Metanephros (tissue), 1 donor: Measurements from ENCODE around the gene PIGC. TPM values are rescaled to one million over a fixed set of nuclear protein-coding genes. Genes with fewer than 3 reads are reported as not detected.

Source experiments
- total RNA-seq: library from RNA; depleted of rRNA; stranded (reverse); fragments of >200 nt; gene quantifications from one replicate; pipeline ENCODE4 v1.2.3, GENCODE V29; 2014

Gene PIGC
- 33.9 TPM for total RNA-seq

GRCh38 chr1:172443666-172444453, at the start of gene PIGC:
PIGC (minus strand) TSS chr1:172444069; CDS start chr1:172442622, 1,447 bp downstream.

DNA sequence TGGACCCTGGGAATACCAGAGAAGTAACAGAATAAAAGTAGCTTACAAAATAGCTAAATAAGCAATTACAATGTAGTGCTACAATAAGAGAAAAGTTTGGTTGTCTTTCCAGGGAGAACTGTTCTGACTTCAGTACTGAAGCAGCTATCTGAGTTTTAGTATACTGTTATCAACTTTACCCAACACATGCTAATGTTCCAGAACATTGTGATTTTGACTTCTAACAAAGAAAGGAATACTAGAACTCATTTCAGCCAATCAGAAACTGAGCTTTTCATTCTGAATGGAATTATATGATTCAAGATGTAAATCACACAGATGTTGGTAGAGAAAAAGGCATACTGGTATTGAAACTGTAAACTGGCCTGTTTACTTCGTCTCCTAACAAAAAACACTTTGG, 23.5 kb downstream of the PIGC start, which contains the start of gene C1orf105:
Gene C1orf105, plus strand, starts transcription at position 301 of the 400 bp plus-strand sequence. CDS start 201 bp downstream, outside the sequence.

Other genes starting within 250 kb of the PIGC start
- 7.0 TPM for gene C1orf105, start 23.4 kb downstream of the PIGC start, total RNA-seq
- 51.7 TPM for gene SUCO, start 89.1 kb upstream of the PIGC start, total RNA-seq
- gene FASLG, start 215.0 kb upstream of the PIGC start, total RNA-seq = not detected